ENCODE measurements around the gene EIF5. TPM values are rescaled to one million over a fixed set of nuclear protein-coding genes. Genes with fewer than 3 reads are reported as not detected.

The EIF5 gene
- total and polyA plus RNA-seq, 2 of the 4 experiments (the other 2 are of a cell fraction), result 181 to 241 TPM

- no peak for DNase-seq
- Histone ChIP-seq H3K4ac (ENCODE audit: low read depth, low read length) (no peak overlapping the region), H4K91ac (ENCODE audit: insufficient read depth, low read depth, low read length) (no peak overlapping the region), H3K79me1 (ENCODE audit: low read depth in 1 of 2, low read length in 2 of 2) (no peaks in the 10 kb centered on the region), H3K18ac (ENCODE audit: low read depth, low read length) (no peak overlapping the region), H3K4me3 (ENCODE audit: insufficient read depth, low read depth, low read length) (no peak overlapping the region), H2AFZ (replicated peaks; ENCODE audit: low read length, poor library complexity) (no peak overlapping the region), H2BK5ac (ENCODE audit: low read depth, low read length, poor library complexity, severe bottlenecking) (no peak overlapping the region), H4K20me1 (ENCODE audit: insufficient read depth, low read length) (no peaks in the 10 kb centered on the region), H3K9ac (ENCODE audit: low read depth, low read length) (no peak overlapping the region), H3K9me1 (ENCODE audit: insufficient read depth, low read length) (no peaks in the 10 kb centered on the region), H4K8ac (ENCODE audit: low read depth in 2 of 2, low read length in 2 of 2) (no peak overlapping the region), H3K27ac (ENCODE audit: insufficient read depth, low read length) (no peak overlapping the region), H2BK15ac (ENCODE audit: low read depth, low read length) (no peak overlapping the region), H3K56ac (ENCODE audit: extremely low read depth, insufficient read depth, low read length) (no peak overlapping the region), H2AK9ac (replicated peaks; ENCODE audit: low read depth, low read length, poor library complexity) (no peak overlapping the region), H3K14ac (replicated peaks; ENCODE audit: low read depth, low read length) (no peak overlapping the region), H2AK5ac (ENCODE audit: low read depth, low read length) (no peak overlapping the region), H3K36me3 (ENCODE audit: control insufficient read depth, insufficient read depth, low read length) (no peaks in the 10 kb centered on the region), H2BK120ac (ENCODE audit: low read depth, low read length) (no peak overlapping the region), H4K5ac (ENCODE audit: low read depth, low read length) (no peak overlapping the region), H3K4me2 (ENCODE audit: low read depth, low read length) (no peak overlapping the region), H3K4me1 (ENCODE audit: control insufficient read depth, insufficient read depth, low read length) (peaks cover 3% of the 10 kb centered on the region), H3K27me3 (ENCODE audit: control insufficient read depth, insufficient read depth, low read length) (peaks cover 3% of the 10 kb centered on the region; the same call in 1 of the 2 replicates), H3K9me3 (ENCODE audit: control insufficient read depth, insufficient read depth, low read length) (no peaks in the 10 kb centered on the region), H3K23ac (ENCODE audit: low read depth, low read length) (no peak overlapping the region), H2BK20ac (ENCODE audit: low read depth, low read length) (no peak overlapping the region)
- intact Hi-C loops (cut with micrococcal nuclease), result no loop called here
- in situ Hi-C loops (cut with MboI; ENCODE audit: low sequenced_read_pairs), result no loop called here
- ChIA-PET POLR2A (ENCODE audit: unreplicated experiment) (no interaction called here), CTCF (interaction anchor here (0.9 kb wide), 1 partner anchor 11 kb away, joined by 3 read pairs; no protein-coding TSS in a partner anchor)
- TF ChIP-seq MAFK (IDR thresholded peaks at IDR 0.05; ENCODE audit: low read depth, low read length) (no peak), ELK1 (IDR thresholded peaks at IDR 0.05; ENCODE audit: borderline replicate concordance, low read depth, low read length) (no peak), MAZ (IDR thresholded peaks at IDR 0.05; ENCODE audit: borderline replicate concordance, low read depth, low read length) (no peak), RCOR1 (IDR thresholded peaks at IDR 0.05; ENCODE audit: insufficient replicate concordance, low read length) (no peak)
- no peak for ATAC-seq (ENCODE audit: low read depth)
- dilution Hi-C loops (cut with HindIII; ENCODE audit: low sequenced_read_pairs, unreplicated experiment), result no loop called here
- no TSS peak for BruUV-seq (replicated peaks)
- 90% methylated on average over 4 of the region's 8 CpGs; no CpG with 5 or more reads in 1 of the 2 experiments for WGBS, 2 experiments (ENCODE audit: extremely low coverage in 2 of 2, insufficient read length in 1 of 2)
Measured at GRCh38 chr14:103313704-103314103, 20.3 kb upstream of the EIF5 start.
